ENCODE data around the gene ST3GAL4.

DNA sequence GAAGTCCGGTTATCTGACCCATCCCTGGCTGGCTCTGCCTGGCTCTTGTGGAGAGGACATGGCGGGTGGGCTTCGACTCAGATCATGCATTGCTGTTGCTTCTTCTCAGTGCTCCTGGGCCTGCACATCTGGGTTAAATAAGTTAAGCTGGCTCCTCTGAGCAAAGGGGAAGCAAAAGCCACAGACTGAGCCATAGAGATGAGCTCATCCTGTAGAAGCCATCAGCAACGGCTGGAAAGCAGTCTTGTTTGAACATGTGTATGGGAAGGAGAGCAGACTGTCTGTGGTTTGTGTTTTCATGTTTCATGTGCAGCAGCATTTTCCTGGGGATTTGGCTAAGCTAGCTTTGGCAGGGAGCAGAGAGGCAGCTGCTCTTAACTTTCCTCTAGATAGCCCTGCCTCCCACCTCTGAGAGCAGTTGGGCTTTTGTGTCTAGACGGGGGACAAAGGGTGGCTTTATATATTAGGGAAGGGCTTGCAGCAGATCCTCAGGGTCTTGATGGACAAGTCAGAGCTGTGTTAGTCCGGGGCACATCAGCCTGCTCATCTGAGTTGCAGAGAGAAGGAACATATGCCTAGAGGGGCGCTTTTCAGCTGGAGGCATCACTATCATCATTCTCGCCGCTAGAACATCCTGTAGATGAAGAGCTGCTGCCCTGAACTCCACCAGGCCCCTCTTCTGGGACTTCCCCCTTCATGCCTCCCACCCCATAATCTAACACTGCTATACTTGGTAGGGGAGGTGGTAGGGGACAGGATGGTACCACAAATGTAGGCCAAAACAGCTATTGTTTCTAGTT is 36.7 kb upstream of the ST3GAL4 start:
- no peak for TF ChIP-seq POLR2A (IDR thresholded peaks at IDR 0.05)
- TF ChIP-seq, protein P1, sequence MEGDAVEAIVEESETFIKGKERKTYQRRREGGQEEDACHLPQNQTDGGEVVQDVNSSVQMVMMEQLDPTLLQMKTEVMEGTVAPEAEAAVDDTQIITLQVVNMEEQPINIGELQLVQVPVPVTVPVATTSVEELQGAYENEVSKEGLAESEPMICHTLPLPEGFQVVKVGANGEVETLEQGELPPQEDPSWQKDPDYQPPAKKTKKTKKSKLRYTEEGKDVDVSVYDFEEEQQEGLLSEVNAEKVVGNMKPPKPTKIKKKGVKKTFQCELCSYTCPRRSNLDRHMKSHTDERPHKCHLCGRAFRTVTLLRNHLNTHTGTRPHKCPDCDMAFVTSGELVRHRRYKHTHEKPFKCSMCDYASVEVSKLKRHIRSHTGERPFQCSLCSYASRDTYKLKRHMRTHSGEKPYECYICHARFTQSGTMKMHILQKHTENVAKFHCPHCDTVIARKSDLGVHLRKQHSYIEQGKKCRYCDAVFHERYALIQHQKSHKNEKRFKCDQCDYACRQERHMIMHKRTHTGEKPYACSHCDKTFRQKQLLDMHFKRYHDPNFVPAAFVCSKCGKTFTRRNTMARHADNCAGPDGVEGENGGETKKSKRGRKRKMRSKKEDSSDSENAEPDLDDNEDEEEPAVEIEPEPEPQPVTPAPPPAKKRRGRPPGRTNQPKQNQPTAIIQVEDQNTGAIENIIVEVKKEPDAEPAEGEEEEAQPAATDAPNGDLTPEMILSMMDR (IDR thresholded peaks at IDR 0.05) = no peak

Measured in testis (tissue), 2 donors.